CD4-positive, alpha-beta memory T cell (primary cell): ENCODE measurements around the gene GK2. TPM values are rescaled to one million over a fixed set of nuclear protein-coding genes. Genes with fewer than 3 reads are reported as not detected.

Experiments used
- CTCF ChIA-PET: fragments of 350-600 bp; sonication (Branson Sonifier 250); formaldehyde crosslinking; loops from one replicate; lab custom pipeline; 2021; ENCODE audit warnings: inconsistent platforms; ENCODE audit not compliant: partially characterized antibody; lab: Charles Lee
- POLR2A ChIA-PET: fragments of 350-600 bp; sonication (Branson Sonifier 250); formaldehyde crosslinking; loops from one replicate; lab custom pipeline; 2021; ENCODE audit not compliant: partially characterized antibody; lab: Charles Lee
- DNase-seq, 5 donors: peaks; one replicate each; pipeline versions ENCODE4 v3.0.0 to v3.0.0-alpha.2; 2020 to 2022; ENCODE audit warnings: mixed read lengths in 1 of 5
- H3K27ac ChIP-seq: one replicate; pipeline ENCODE4 v1.7.0; 2013; ENCODE audit warnings: low read depth, low read length
- H3K27me3 ChIP-seq: 2 replicates; pipeline ENCODE4 v1.7.0; 2013; ENCODE audit warnings: mild to moderate bottlenecking, low read length, moderate library complexity; ENCODE audit not compliant: insufficient read depth
- H3K36me3 ChIP-seq: 2 replicates; pipeline ENCODE4 v1.7.0; 2013; ENCODE audit warnings: mild to moderate bottlenecking, low read length, moderate library complexity; ENCODE audit not compliant: insufficient read depth
- H3K4me1 ChIP-seq: 2 replicates; pipeline ENCODE4 v1.7.0; 2013; ENCODE audit warnings: mild to moderate bottlenecking, low read length, moderate library complexity; ENCODE audit not compliant: insufficient read depth
- H3K4me3 ChIP-seq, 2 donors: one replicate each; pipeline ENCODE4 v1.7.0; 2013; ENCODE audit warnings: low read length in 2 of 2, mild to moderate bottlenecking in 1 of 2
- H3K9me3 ChIP-seq, 2 donors: one replicate each; pipeline ENCODE4 v1.7.0; 2013; ENCODE audit warnings: low read length in 2 of 2, control low read depth in 1 of 2; ENCODE audit not compliant: control insufficient read depth in 1 of 2
- H3K27ac Mint-ChIP-seq, 7 donors: one replicate each; pipeline ENCODE4 v1.8.0; 2020 to 2021; ENCODE audit warnings: mixed read lengths in 7 of 7, mild to moderate bottlenecking in 6 of 7, inconsistent platforms in 3 of 7, moderate library complexity in 3 of 7
- H3K27me3 Mint-ChIP-seq, 2 donors: one replicate each; pipeline ENCODE4 v1.8.0; 2020 to 2021; ENCODE audit warnings: mixed read lengths in 2 of 2
- H3K36me3 Mint-ChIP-seq, 2 donors: one replicate each; pipeline ENCODE4 v1.8.0; 2020 to 2021; ENCODE audit warnings: mixed read lengths in 2 of 2, inconsistent platforms in 1 of 2, mild to moderate bottlenecking in 1 of 2
- H3K4me1 Mint-ChIP-seq, 4 donors: one replicate each; pipeline ENCODE4 v1.8.0; 2020 to 2021; ENCODE audit warnings: mixed read lengths in 4 of 4, mild to moderate bottlenecking in 1 of 4
- H3K4me3 Mint-ChIP-seq, 8 donors: one replicate each; pipeline ENCODE4 v1.8.0; 2020 to 2021; ENCODE audit warnings: mixed read lengths in 8 of 8, mild to moderate bottlenecking in 7 of 8, moderate library complexity in 6 of 8, inconsistent platforms in 3 of 8
- H3K9me3 Mint-ChIP-seq, 8 donors: one replicate each; pipeline ENCODE4 v1.8.0; 2020 to 2021; ENCODE audit warnings: mixed read lengths in 8 of 8, mild to moderate bottlenecking in 5 of 8, inconsistent platforms in 3 of 8, moderate library complexity in 1 of 8
- intact Hi-C: fragments of 100-400 bp; cut with micrococcal nuclease; formaldehyde crosslinking; loops from one replicate; pipeline ENCODE4 v1.15.1; 2023
- polyA plus RNA-seq, 2 donors: library from polyadenylated mRNA; unstranded; fragments of 300-500 nt; fragmentation: Illumina TruSeq; gene quantifications; one replicate each; pipeline ENCODE4 v1.2.3, GENCODE V29; 2021
- total RNA-seq, 2 experiments: library from RNA; stranded (reverse); gene quantifications; one replicate each; pipeline ENCODE4 v1.2.3, GENCODE V29; 2021

GK2 gene
- total and polyA plus RNA-seq, 4 experiments from 2014 or later = not detected

GRCh38 chr4:79385641-79386040 lies 22.4 kb downstream of the GK2 start:
- H3K9me3 Mint-ChIP-seq = no peaks in the 10 kb centered on the region
- POLR2A ChIA-PET = no interaction called here
- intact Hi-C loops = no loop called here
- H3K27ac Mint-ChIP-seq = no peak overlapping the region
- H3K27ac ChIP-seq = no peak overlapping the region
- H3K4me1 ChIP-seq = no peaks in the 10 kb centered on the region
- H3K36me3 Mint-ChIP-seq = no peaks in the 10 kb centered on the region
- no peaks in the 10 kb centered on the region for H3K9me3 ChIP-seq
- no peak overlapping the region for H3K4me3 Mint-ChIP-seq
- CTCF ChIA-PET = no interaction called here
- H3K27me3 Mint-ChIP-seq = no peaks in the 10 kb centered on the region
- no peaks in the 10 kb centered on the region for H3K36me3 ChIP-seq
- no peaks in the 10 kb centered on the region for H3K4me1 Mint-ChIP-seq
- DNase-seq = no peak
- H3K4me3 ChIP-seq = no peak overlapping the region
- no peaks in the 10 kb centered on the region for H3K27me3 ChIP-seq

- H3K27ac Mint-ChIP-seq = no peak overlapping the region
- no peak for DNase-seq
- H3K27ac ChIP-seq = no peak overlapping the region
- H3K4me3 ChIP-seq = no peak overlapping the region
- no peaks in the 10 kb centered on the region for H3K27me3 ChIP-seq
- ChIA-PET CTCF (no interaction called here), POLR2A (no interaction called here)
- no peaks in the 10 kb centered on the region for H3K36me3 ChIP-seq
- peaks cover 2 to 4% of the 10 kb centered on the region in 2 donors for H3K27me3 Mint-ChIP-seq
- H3K4me1 Mint-ChIP-seq = no peaks in the 10 kb centered on the region
- no peaks in the 10 kb centered on the region for H3K4me1 ChIP-seq
- intact Hi-C loops = no loop called here
- H3K4me3 Mint-ChIP-seq = no peak overlapping the region
- H3K36me3 Mint-ChIP-seq = no peaks in the 10 kb centered on the region
- H3K9me3 Mint-ChIP-seq = peaks cover 0 to 2% (median 0%) of the 10 kb centered on the region in 8 donors
- H3K9me3 ChIP-seq = no peaks in the 10 kb centered on the region
These were observed 26.9 kb downstream of the GK2 start for GRCh38 chr4:79381161-79381560.

- ChIA-PET POLR2A (no interaction called here), CTCF (no interaction called here)
- Mint-ChIP-seq H3K9me3 (peaks cover 0 to 2% (median 0%) of the 10 kb centered on the region in 8 donors), H3K36me3 (no peaks in the 10 kb centered on the region), H3K27ac (no peak overlapping the region), H3K27me3 (no peaks in the 10 kb centered on the region), H3K4me1 (no peaks in the 10 kb centered on the region), H3K4me3 (no peak overlapping the region)
- DNase-seq = no peak
- Histone ChIP-seq H3K27ac (no peak overlapping the region), H3K36me3 (no peaks in the 10 kb centered on the region), H3K4me1 (no peaks in the 10 kb centered on the region), H3K4me3 (no peak overlapping the region), H3K27me3 (no peaks in the 10 kb centered on the region), H3K9me3 (no peaks in the 10 kb centered on the region)
- intact Hi-C loops = no loop called here
These were observed 38.0 kb downstream of the GK2 start for GRCh38 chr4:79370026-79370425.

- CTCF ChIA-PET = interaction anchor here (1.8 kb wide), 1 partner anchor 13 kb away, joined by 3 read pairs; no protein-coding TSS in a partner anchor
- H3K9me3 Mint-ChIP-seq = peaks cover 0 to 2% (median 0%) of the 10 kb centered on the region in 8 donors
- H3K36me3 Mint-ChIP-seq = no peaks in the 10 kb centered on the region
- Histone ChIP-seq H3K27ac (no peak overlapping the region), H3K9me3 (no peaks in the 10 kb centered on the region), H3K27me3 (no peaks in the 10 kb centered on the region), H3K36me3 (no peaks in the 10 kb centered on the region), H3K4me1 (no peaks in the 10 kb centered on the region), H3K4me3 (no peak overlapping the region)
- H3K27ac Mint-ChIP-seq = no peak overlapping the region
- POLR2A ChIA-PET = no interaction called here
- H3K4me1 Mint-ChIP-seq = no peaks in the 10 kb centered on the region
- H3K4me3 Mint-ChIP-seq = no peak overlapping the region
- H3K27me3 Mint-ChIP-seq = no peaks in the 10 kb centered on the region
- intact Hi-C loops = no loop called here
- DNase-seq = no peak
These were observed 40.9 kb downstream of the GK2 start for GRCh38 chr4:79367096-79367495.

- H3K36me3 Mint-ChIP-seq = no peaks in the 10 kb centered on the region
- ChIA-PET POLR2A (no interaction called here), CTCF (interaction anchor here (1.8 kb wide), 1 partner anchor 12 kb away, joined by 3 read pairs; no protein-coding TSS in a partner anchor)
- no peaks in the 10 kb centered on the region for H3K27me3 Mint-ChIP-seq
- Histone ChIP-seq H3K27me3 (no peaks in the 10 kb centered on the region), H3K4me3 (no peak overlapping the region), H3K27ac (no peak overlapping the region), H3K9me3 (no peaks in the 10 kb centered on the region), H3K36me3 (no peaks in the 10 kb centered on the region), H3K4me1 (no peaks in the 10 kb centered on the region)
- H3K4me1 Mint-ChIP-seq = no peaks in the 10 kb centered on the region
- intact Hi-C loops = no loop called here
- no peak for DNase-seq
- no peak overlapping the region for H3K27ac Mint-ChIP-seq
- H3K4me3 Mint-ChIP-seq = no peak overlapping the region
- peaks cover 0 to 2% (median 0%) of the 10 kb centered on the region in 8 donors for H3K9me3 Mint-ChIP-seq
These were observed 41.6 kb downstream of the GK2 start for GRCh38 chr4:79366422-79366821.

- no peak for DNase-seq
- H3K27ac Mint-ChIP-seq = no peak overlapping the region
- H3K4me3 Mint-ChIP-seq = no peak overlapping the region
- Histone ChIP-seq H3K36me3 (no peaks in the 10 kb centered on the region), H3K4me1 (no peaks in the 10 kb centered on the region), H3K27ac (no peak overlapping the region), H3K27me3 (no peaks in the 10 kb centered on the region), H3K4me3 (no peak overlapping the region), H3K9me3 (no peaks in the 10 kb centered on the region)
- intact Hi-C loops = no loop called here
- ChIA-PET CTCF (no interaction called here), POLR2A (no interaction called here)
- no peaks in the 10 kb centered on the region for H3K36me3 Mint-ChIP-seq
- H3K9me3 Mint-ChIP-seq = peaks cover 0 to 2% (median 0%) of the 10 kb centered on the region in 8 donors
- no peaks in the 10 kb centered on the region for H3K4me1 Mint-ChIP-seq
- H3K27me3 Mint-ChIP-seq = no peaks in the 10 kb centered on the region
These were observed 44.0 kb downstream of the GK2 start for GRCh38 chr4:79364061-79364460.

- Mint-ChIP-seq H3K27me3 (no peaks in the 10 kb centered on the region), H3K9me3 (no peaks in the 10 kb centered on the region), H3K27ac (no peak overlapping the region), H3K4me1 (no peaks in the 10 kb centered on the region), H3K4me3 (no peak overlapping the region), H3K36me3 (no peaks in the 10 kb centered on the region)
- POLR2A ChIA-PET = no interaction called here
- Histone ChIP-seq H3K36me3 (no peaks in the 10 kb centered on the region), H3K4me1 (no peaks in the 10 kb centered on the region), H3K9me3 (no peaks in the 10 kb centered on the region), H3K27me3 (no peaks in the 10 kb centered on the region), H3K27ac (no peak overlapping the region), H3K4me3 (no peak overlapping the region)
- DNase-seq = no peak
- CTCF ChIA-PET = no interaction called here
- intact Hi-C loops = no loop called here
These were observed 45.4 kb downstream of the GK2 start for GRCh38 chr4:79362626-79363025.

- H3K4me3 ChIP-seq = no peak overlapping the region
- Mint-ChIP-seq H3K27ac (no peak overlapping the region), H3K27me3 (no peaks in the 10 kb centered on the region), H3K36me3 (no peaks in the 10 kb centered on the region), H3K9me3 (no peaks in the 10 kb centered on the region), H3K4me3 (no peak overlapping the region), H3K4me1 (no peaks in the 10 kb centered on the region)
- no peak for DNase-seq
- ChIA-PET CTCF (no interaction called here), POLR2A (no interaction called here)
- H3K27me3 ChIP-seq = no peaks in the 10 kb centered on the region
- no peaks in the 10 kb centered on the region for H3K9me3 ChIP-seq
- H3K36me3 ChIP-seq = no peaks in the 10 kb centered on the region
- no peaks in the 10 kb centered on the region for H3K4me1 ChIP-seq
- intact Hi-C loops = no loop called here
- no peak overlapping the region for H3K27ac ChIP-seq
These were observed 48.0 kb downstream of the GK2 start for GRCh38 chr4:79360006-79360405.
